Chondrocyte (in vitro differentiated cells): ENCODE measurements around the gene ERVFRD-1. TPM values are rescaled to one million over a fixed set of nuclear protein-coding genes. Genes with fewer than 3 reads are reported as not detected.

ENCODE experiments used
- DNase-seq: peaks from one replicate; pipeline ENCODE4 v3.0.0; 2021; ENCODE audit warnings: mixed read lengths, low spot score
- H3K27ac Mint-ChIP-seq: one replicate; pipeline ENCODE4 v1.8.0; 2021; ENCODE audit warnings: mild to moderate bottlenecking, moderate library complexity, mixed read lengths; ENCODE audit not compliant: unreplicated experiment
- H3K27me3 Mint-ChIP-seq: 2 replicates; pipeline ENCODE4 v1.8.0; 2021; ENCODE audit warnings: low read depth, mixed read lengths
- H3K36me3 Mint-ChIP-seq: 2 replicates; pipeline ENCODE4 v1.8.0; 2021; ENCODE audit warnings: low read depth, mixed read lengths
- H3K4me1 Mint-ChIP-seq: 2 replicates; pipeline ENCODE4 v1.8.0; 2021; ENCODE audit warnings: low read depth, mild to moderate bottlenecking, mixed read lengths
- H3K4me3 Mint-ChIP-seq: one replicate; pipeline ENCODE4 v1.8.0; 2021; ENCODE audit warnings: mild to moderate bottlenecking, moderate library complexity, mixed read lengths; ENCODE audit not compliant: unreplicated experiment
- H3K9me3 Mint-ChIP-seq: 2 replicates; pipeline ENCODE4 v1.8.0; 2021; ENCODE audit warnings: low read depth, mixed read lengths
- total RNA-seq: library from RNA; stranded (reverse); gene quantifications from 3 replicates; pipeline ENCODE4 v1.2.1, GENCODE V29; 2021
- TF ChIP-seq, protein P1 (sequence below): fragments of 200-600 bp; sonication (generic); IDR thresholded peaks from 2 replicates; pipeline ENCODE4 v1.5.0; 2021; ENCODE audit warnings: antibody characterized with exemption, mild to moderate bottlenecking, moderate library complexity

The ERVFRD-1 gene
- total RNA-seq, 1 donor from 2014 or later = not detected

DNA sequence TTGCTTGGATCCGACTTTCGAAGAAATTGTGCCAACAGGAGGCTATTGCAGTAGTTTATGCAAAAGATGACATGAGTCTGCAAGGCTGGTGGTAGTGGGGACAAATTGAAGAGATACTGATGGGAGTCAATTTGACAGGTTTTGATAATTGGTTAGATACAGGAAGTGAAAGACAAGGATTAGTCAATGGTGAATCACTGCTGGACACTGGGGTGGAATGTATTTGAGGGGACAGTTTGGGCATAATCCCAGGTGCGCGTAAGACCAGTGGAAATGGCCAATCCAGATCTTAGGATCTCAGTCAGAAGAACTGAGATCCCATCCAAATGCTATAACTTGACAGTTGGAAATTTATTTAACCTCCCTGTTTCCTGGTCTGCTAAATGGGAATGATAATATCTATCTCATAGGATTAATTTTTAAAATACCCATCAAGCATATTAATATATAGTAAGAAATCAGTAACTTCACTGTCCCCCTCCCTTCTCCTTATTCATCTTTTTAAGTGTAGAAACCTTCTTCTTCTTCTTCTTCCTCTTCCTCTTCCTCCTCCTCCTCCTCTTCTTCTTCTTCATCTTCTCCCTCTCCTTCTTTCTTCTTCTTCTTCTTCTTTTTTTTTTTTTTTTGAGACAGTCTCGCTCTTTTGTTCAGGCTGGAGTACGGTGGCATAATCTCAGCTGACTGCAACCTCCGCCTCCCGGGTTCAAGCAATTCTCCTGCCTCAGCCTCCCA is 30.9 kb upstream of the ERVFRD-1 start:
- Mint-ChIP-seq H3K9me3 (no peaks in the 10 kb centered on the region), H3K27me3 (no peaks in the 10 kb centered on the region), H3K36me3 (peaks cover 4% of the 10 kb centered on the region), H3K4me3 (no peak overlapping the region), H3K27ac (no peak overlapping the region), H3K4me1 (peaks cover 28% of the 10 kb centered on the region)
- TF ChIP-seq, protein P1, sequence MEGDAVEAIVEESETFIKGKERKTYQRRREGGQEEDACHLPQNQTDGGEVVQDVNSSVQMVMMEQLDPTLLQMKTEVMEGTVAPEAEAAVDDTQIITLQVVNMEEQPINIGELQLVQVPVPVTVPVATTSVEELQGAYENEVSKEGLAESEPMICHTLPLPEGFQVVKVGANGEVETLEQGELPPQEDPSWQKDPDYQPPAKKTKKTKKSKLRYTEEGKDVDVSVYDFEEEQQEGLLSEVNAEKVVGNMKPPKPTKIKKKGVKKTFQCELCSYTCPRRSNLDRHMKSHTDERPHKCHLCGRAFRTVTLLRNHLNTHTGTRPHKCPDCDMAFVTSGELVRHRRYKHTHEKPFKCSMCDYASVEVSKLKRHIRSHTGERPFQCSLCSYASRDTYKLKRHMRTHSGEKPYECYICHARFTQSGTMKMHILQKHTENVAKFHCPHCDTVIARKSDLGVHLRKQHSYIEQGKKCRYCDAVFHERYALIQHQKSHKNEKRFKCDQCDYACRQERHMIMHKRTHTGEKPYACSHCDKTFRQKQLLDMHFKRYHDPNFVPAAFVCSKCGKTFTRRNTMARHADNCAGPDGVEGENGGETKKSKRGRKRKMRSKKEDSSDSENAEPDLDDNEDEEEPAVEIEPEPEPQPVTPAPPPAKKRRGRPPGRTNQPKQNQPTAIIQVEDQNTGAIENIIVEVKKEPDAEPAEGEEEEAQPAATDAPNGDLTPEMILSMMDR = no peak
- DNase-seq = no peak

DNA sequence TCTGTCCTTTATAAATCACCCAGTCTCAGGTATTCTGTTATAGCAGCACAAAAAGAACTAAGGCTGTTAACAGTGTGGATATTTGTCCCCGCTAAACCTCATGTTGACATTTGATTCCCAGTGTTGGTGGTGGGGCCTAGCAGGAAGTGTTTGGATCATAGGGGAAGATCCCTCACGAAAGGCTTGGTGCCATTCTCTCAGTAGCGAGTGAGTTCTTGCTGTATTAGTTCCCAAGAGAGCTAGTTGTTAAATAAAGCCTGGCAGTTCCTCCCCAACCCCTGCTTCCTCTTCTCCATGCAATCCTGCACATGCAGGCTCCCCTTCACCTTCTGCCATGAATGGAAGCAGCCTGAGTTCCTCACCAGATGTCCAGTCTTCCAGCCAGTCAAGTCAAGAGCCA is 29.8 kb upstream of the ERVFRD-1 start:
- peaks cover 4% of the 10 kb centered on the region for H3K36me3 Mint-ChIP-seq
- no peak for DNase-seq
- no peaks in the 10 kb centered on the region for H3K27me3 Mint-ChIP-seq
- peaks cover 35% of the 10 kb centered on the region for H3K4me1 Mint-ChIP-seq
- H3K27ac Mint-ChIP-seq = no peak overlapping the region
- H3K4me3 Mint-ChIP-seq = no peak overlapping the region
- TF ChIP-seq, protein P1 = no peak
- H3K9me3 Mint-ChIP-seq = no peaks in the 10 kb centered on the region

- no peak overlapping the region for H3K4me3 Mint-ChIP-seq
- no peak overlapping the region for H3K27ac Mint-ChIP-seq
- DNase-seq = no peak
- peaks cover 9% of the 10 kb centered on the region for H3K36me3 Mint-ChIP-seq
- TF ChIP-seq, protein P1 = no peak
- H3K9me3 Mint-ChIP-seq = no peaks in the 10 kb centered on the region
- H3K27me3 Mint-ChIP-seq = no peaks in the 10 kb centered on the region
- peaks cover 35% of the 10 kb centered on the region for H3K4me1 Mint-ChIP-seq
These were observed 28.5 kb upstream of the ERVFRD-1 start for GRCh38 chr6:11140056-11140455.

DNA sequence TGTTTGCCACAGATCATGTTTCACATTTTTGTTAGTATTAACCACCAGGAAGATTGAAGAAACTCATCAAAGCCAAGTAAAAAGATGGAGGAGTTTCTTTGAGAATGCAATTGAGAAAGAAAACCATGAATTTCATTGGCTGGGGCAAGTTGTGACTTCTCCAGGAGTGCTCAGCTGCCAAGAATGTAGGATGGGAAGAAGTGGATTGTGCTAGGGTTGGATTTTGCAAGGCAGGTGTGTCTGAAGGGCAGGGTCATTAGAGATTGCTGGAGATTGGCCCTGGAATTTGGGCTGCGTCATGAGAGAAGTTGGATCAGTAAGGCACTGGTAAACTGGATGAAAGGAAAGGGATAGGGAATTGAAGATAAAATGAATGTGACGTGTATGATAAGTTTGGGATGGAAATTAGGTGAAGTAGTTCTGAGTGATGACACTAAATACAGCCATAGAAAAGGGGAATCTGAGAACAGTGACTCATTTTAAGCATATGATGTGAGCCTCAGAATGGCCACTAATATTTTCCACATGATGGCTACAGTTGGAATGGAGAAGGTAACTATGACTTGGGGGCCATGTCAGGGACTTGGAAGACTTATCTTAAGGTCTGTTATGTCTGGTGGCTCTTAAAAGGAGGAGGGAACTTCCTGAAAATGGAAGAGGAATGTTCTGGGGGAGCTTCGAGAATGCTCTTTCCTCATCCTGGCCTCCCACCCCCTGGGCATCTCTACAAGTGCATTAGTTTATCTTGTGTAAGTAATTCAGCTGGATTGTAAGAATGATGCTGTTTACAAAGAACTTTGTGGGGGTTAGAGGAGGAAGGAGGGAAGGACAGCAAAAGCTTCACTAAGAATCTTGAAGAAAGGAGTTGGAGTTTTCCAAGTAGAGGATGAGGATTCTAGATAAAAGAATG is 27.8 kb upstream of the ERVFRD-1 start:
- no peaks in the 10 kb centered on the region for H3K9me3 Mint-ChIP-seq
- no peak for DNase-seq
- TF ChIP-seq, protein P1 = no peak
- H3K27ac Mint-ChIP-seq = peak overlapping the region; percentile 76
- H3K36me3 Mint-ChIP-seq = peaks cover 9% of the 10 kb centered on the region
- peaks cover 32% of the 10 kb centered on the region for H3K4me1 Mint-ChIP-seq
- no peak overlapping the region for H3K4me3 Mint-ChIP-seq
- no peaks in the 10 kb centered on the region for H3K27me3 Mint-ChIP-seq

DNA sequence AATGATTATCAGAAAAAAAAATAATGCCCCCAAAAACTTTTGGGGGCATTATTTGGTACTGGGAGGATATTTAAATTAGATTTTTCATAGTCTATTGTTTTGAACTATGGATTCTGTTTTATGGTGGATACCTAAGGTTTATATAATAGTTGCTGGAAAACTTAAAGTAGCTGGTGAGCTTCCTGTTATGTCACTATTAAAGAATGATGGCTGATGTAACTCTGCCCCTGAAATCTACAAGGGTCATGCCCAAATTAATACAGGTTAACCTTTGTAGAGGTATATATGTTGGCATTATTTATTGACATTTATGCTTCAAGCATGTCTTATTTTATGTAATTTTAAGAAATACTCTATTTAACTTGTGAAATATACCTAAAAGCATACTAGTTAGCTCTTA is 25.3 kb upstream of the ERVFRD-1 start:
- H3K36me3 Mint-ChIP-seq = peaks cover 9% of the 10 kb centered on the region
- TF ChIP-seq, protein P1 = no peak
- no peak for DNase-seq
- H3K4me3 Mint-ChIP-seq = no peak overlapping the region
- H3K27me3 Mint-ChIP-seq = no peaks in the 10 kb centered on the region
- H3K27ac Mint-ChIP-seq = no peak overlapping the region
- H3K4me1 Mint-ChIP-seq = peaks cover 39% of the 10 kb centered on the region
- H3K9me3 Mint-ChIP-seq = no peaks in the 10 kb centered on the region
